A549 (cell line): Measurements from ENCODE around the gene HPN. TPM values are rescaled to one million over a fixed set of nuclear protein-coding genes. Genes with fewer than 3 reads are reported as not detected.
"Not testable (repeated sequence)": the region's sequence is repeated elsewhere in the genome, so short reads cannot be mapped to it uniquely, and the experiment has no call there.

Experiments
- ATAC-seq, 2 experiments: fragments of 200-7000 bp in 1 of 2; fragments of >200 bp in 1 of 2; cut with Nextera tagmentation in 1 of 2; cut with Tn5 transposase in 1 of 2; 3 replicates each; pipeline versions ENCODE4 v1.8.0 to v1.9.1; 2018 to 2020; ENCODE audit warnings: mild to moderate bottlenecking in 1 of 2, moderate library complexity in 1 of 2
- CTCF ChIA-PET: fragments of 300-600 bp; sonication (Branson Sonifier 250); formaldehyde crosslinking; extraction: SDS; loops from one replicate; lab custom pipeline; 2021; ENCODE audit warnings: antibody characterized with exemption, inconsistent platforms; lab: Yijun Ruan, JAX
- POLR2A ChIA-PET: fragments of 350-600 bp; formaldehyde crosslinking; extraction: SDS; loops from one replicate; lab custom pipeline; 2021; ENCODE audit warnings: antibody characterized with exemption, inconsistent platforms; lab: Yijun Ruan, JAX
- DNase-seq, 2 experiments: peaks; one replicate each; pipeline versions ENCODE4 v3.0.0 to v3.0.0-alpha.2; 2011 to 2016; ENCODE audit warnings: low read depth in 1 of 2, low spot score in 1 of 2
- FAIRE-seq: peaks from 2 replicates; lab custom pipeline; 2011; peaks lifted over from hg19 to GRCh38; lab: Jason Lieb, UNC
- H3K27ac ChIP-seq, 2 experiments: fragments of >200 bp; sonication (Bioruptor Twin); formaldehyde crosslinking; 3 replicates each; pipeline ENCODE4 v1.5.1; 2016 to 2017
- H3K4me1 ChIP-seq: fragments of >200 bp; sonication (Bioruptor Twin); formaldehyde crosslinking; 3 replicates; pipeline ENCODE4 v1.6.1; 2016
- H3K4me2 ChIP-seq: fragments of >200 bp; sonication (Bioruptor Twin); formaldehyde crosslinking; 3 replicates; pipeline ENCODE4 v1.6.1; 2016
- H3K4me3 ChIP-seq: fragments of >200 bp; sonication (Bioruptor Twin); formaldehyde crosslinking; 3 replicates; pipeline ENCODE4 v1.5.1; 2016
- H3K9me3 ChIP-seq: fragments of >200 bp; sonication (Bioruptor Twin); formaldehyde crosslinking; 3 replicates; pipeline ENCODE4 v1.6.1; 2016
- CBX2 ChIP-seq: fragments of 200-600 bp; sonication (generic); IDR thresholded peaks from 2 replicates; pipeline ENCODE4 v1.6.1; 2016; ENCODE audit warnings: low read depth, mild to moderate bottlenecking, borderline replicate concordance
- E2F6 ChIP-seq: IDR thresholded peaks from 2 replicates; pipeline ENCODE4 v1.6.1; 2012; ENCODE audit warnings: low read depth, borderline replicate concordance
- FOSL2 ChIP-seq, 2 experiments: fragments of 450-650 bp in 1 of 2; fragments of >200 bp in 1 of 2; sonication (Bioruptor Twin) in 1 of 2; formaldehyde crosslinking; IDR thresholded peaks; 2 replicates each; pipeline versions ENCODE4 v1.5.0 to v1.6.1; 2016 to 2020; ENCODE audit warnings: mild to moderate bottlenecking in 1 of 2, moderate library complexity in 1 of 2
- GATA3 ChIP-seq: IDR thresholded peaks from 2 replicates; pipeline ENCODE4 v1.6.1; 2012; ENCODE audit warnings: borderline replicate concordance
- HOXB5 ChIP-seq: fragments of 250-450 bp; sonication (Bioruptor Pico); IDR thresholded peaks from 2 replicates; pipeline ENCODE4 v1.5.0; 2020; ENCODE audit warnings: mild to moderate bottlenecking, moderate library complexity
- JUNB ChIP-seq: fragments of >200 bp; sonication (Bioruptor Twin); formaldehyde crosslinking; IDR thresholded peaks from 2 replicates; pipeline ENCODE4 v1.6.1; 2016
- NFE2L2 ChIP-seq: fragments of 150-350 bp; conservative IDR thresholded peaks from 2 replicates; pipeline ENCODE4 v1.6.1; 2014; ENCODE audit warnings: low read length
- POLR2A ChIP-seq: IDR thresholded peaks from 2 replicates; pipeline ENCODE4 v1.6.1; 2012; ENCODE audit warnings: mild to moderate bottlenecking, low read length
- RARB ChIP-seq: fragments of 250-450 bp; sonication (Bioruptor Pico); IDR thresholded peaks from 2 replicates; pipeline ENCODE4 v1.8.0; 2021; ENCODE audit warnings: mild to moderate bottlenecking, moderate library complexity
- WGBS: methylation state at CpG from one replicate; pipeline ENCODE4 v1.1.6; 2017; ENCODE audit errors: missing lambda C conversion rate; 5-methylcytosine and 5-hydroxymethylcytosine counted together
- polyA plus RNA-seq, 4 experiments: library from polyadenylated mRNA; depleted of rRNA in 3 of 4; stranded (reverse); fragments of >200 nt; fragmentation: RNase III in 1 of 4; extraction: RNeasy Plus Mini Kit Qiagen cat#74134 plus additional on column Dnase treatment in 1 of 4; gene quantifications; 2 replicates in 3 of 4; 3 replicates in 1 of 4; pipeline ENCODE4 v1.2.3, GENCODE V29; 2011 to 2017
- TF ChIP-seq, protein P1 (sequence below): fragments of 450-650 bp; IDR thresholded peaks from 2 replicates; pipeline ENCODE4 v1.6.1; 2014; ENCODE audit warnings: antibody characterized with exemption

Gene HPN
- polyA plus RNA-seq, 2 of the 4 experiments (the other 2 are of a cell fraction), result 0.06 to 0.08 TPM

GRCh38 chr19:34994643-34995541 is 46.6 kb upstream of the HPN start (continued):
- TF ChIP-seq CBX2 (no peak), HOXB5 (peak; percentile 84), POLR2A (peak; percentile 56), RARB (CRISPR knock-in tag) (no peak)
- TF ChIP-seq, protein P1, sequence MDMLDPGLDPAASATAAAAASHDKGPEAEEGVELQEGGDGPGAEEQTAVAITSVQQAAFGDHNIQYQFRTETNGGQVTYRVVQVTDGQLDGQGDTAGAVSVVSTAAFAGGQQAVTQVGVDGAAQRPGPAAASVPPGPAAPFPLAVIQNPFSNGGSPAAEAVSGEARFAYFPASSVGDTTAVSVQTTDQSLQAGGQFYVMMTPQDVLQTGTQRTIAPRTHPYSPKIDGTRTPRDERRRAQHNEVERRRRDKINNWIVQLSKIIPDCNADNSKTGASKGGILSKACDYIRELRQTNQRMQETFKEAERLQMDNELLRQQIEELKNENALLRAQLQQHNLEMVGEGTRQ, result no peak

GRCh38 chr19:34995551-34995950 is 46.0 kb upstream of the HPN start:
- H3K4me3 ChIP-seq, result 0 out of 3 replicates have a peak overlapping the region, but pooled peaks have one; percentile 1
- ChIA-PET POLR2A (interaction anchor here (2.8 kb wide), 1 partner anchor 11 kb away, joined by 33 read pairs; no protein-coding TSS in a partner anchor), CTCF (interaction anchor here (0.6 to 61.4 kb wide), 11 partner anchors 6 to 803 kb away, joined by 3 to 1860 read pairs (median 5); partner anchors contain the start of genes GRAMD1A, LGI4, SCN1B and ZNF792)
- FAIRE-seq (peak; percentile 99), DNase-seq (peak in 1 of 2 experiments; percentile 72), ATAC-seq (peak in 1 of 2 experiments; percentile 24; a peak in 3 of 6 replicates)
- no peaks in the 10 kb centered on the region for H3K9me3 ChIP-seq
- WGBS, result 38% methylated on average over 8 of the region's 8 CpGs
- H3K4me2 ChIP-seq, result peak overlapping the region; percentile 77
- TF ChIP-seq GATA3 (0 out of 2 replicates have a peak, but pooled peaks have one; percentile 53), NFE2L2 (no peak), JUNB (no peak), E2F6 (0 out of 2 replicates have a peak, but pooled peaks have one; percentile 42), FOSL2 (IDR thresholded peaks at IDR 0.05) (no peak), FOSL2 (CRISPR knock-in tag; IDR thresholded peaks at IDR 0.05) (no peak)
- TF ChIP-seq, protein P1, result 0 out of 2 replicates have a peak, but pooled peaks have one; percentile 2
- H3K27ac ChIP-seq, result peak overlapping the region; percentile 94 to 95
- H3K4me1 ChIP-seq, result peaks cover 57% of the 10 kb centered on the region

- no peak overlapping the region for H3K4me3 ChIP-seq
- H3K4me2 ChIP-seq, result no peak overlapping the region
- ChIA-PET POLR2A (interaction anchor here (2.0 kb wide), 1 partner anchor 9 kb away, joined by 5 read pairs; no protein-coding TSS in a partner anchor), CTCF (interaction anchor here (1.0 to 61.4 kb wide), 5 partner anchors 8 to 138 kb away, joined by 3 to 1860 read pairs (median 19); partner anchors contain the start of genes GRAMD1A, LGI4, SCN1B and ZNF792)
- H3K27ac ChIP-seq, result peak overlapping the region; percentile 94 to 95
- FAIRE-seq (peak; percentile 39), ATAC-seq (no peak), DNase-seq (no peak)
- no peaks in the 10 kb centered on the region for H3K9me3 ChIP-seq
- WGBS, result 82% methylated on average over 8 of the region's 8 CpGs
- TF ChIP-seq, protein P1, result no peak
- peaks cover 66% of the 10 kb centered on the region for H3K4me1 ChIP-seq
Measured at GRCh38 chr19:34997071-34997617, 44.4 kb upstream of the HPN start.

- ATAC-seq, H3K9me3 ChIP-seq, H3K4me3 ChIP-seq, FAIRE-seq, DNase-seq: not testable (repeated sequence)
- POLR2A ChIA-PET, result interaction anchor here (2.0 kb wide), 1 partner anchor 8 kb away, joined by 5 read pairs; no protein-coding TSS in a partner anchor
- Histone ChIP-seq H3K27ac (peak overlapping the region; percentile 94 to 95), H3K4me1 (peaks cover 76% of the 10 kb centered on the region), H3K4me2 (peak overlapping the region; percentile 76)
- CTCF ChIA-PET, result interaction anchor here (0.7 to 61.4 kb wide), 5 partner anchors 9 to 734 kb away, joined by 3 to 1860 read pairs (median 9); partner anchors contain the start of genes GRAMD1A, SCN1B and ZNF792
- WGBS, result 93% methylated on average over 7 of the region's 7 CpGs
Measured at GRCh38 chr19:34998224-34998623, 43.3 kb upstream of the HPN start.
